ENCODE results near the gene ZSWIM7.

DNA sequence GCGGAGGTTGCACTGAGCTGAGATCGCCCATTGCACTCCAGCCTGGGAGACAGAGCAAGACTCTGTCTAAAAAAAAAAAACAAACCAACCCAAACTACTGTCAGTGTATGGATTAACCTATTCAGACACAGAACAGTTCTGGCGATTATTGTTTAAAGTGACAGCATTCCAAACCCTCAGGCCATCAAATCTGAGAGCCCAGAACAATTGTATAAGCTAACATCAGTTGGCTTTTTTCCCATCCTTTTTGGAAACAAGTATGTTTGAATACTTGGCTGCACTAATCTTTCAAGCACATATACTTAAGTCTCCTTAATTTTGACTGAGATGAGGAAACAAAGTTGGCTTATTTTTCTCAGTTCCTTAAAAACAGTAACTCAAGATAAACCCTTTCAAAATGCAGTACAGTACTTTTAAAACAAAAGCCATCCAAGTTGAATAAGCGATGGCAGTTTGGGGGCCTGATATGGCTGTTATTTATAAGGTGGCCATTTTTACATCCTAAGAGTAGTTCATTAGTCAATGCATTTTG, 1.4 kb downstream of the ZSWIM7 start:
- TF ChIP-seq, protein P1, sequence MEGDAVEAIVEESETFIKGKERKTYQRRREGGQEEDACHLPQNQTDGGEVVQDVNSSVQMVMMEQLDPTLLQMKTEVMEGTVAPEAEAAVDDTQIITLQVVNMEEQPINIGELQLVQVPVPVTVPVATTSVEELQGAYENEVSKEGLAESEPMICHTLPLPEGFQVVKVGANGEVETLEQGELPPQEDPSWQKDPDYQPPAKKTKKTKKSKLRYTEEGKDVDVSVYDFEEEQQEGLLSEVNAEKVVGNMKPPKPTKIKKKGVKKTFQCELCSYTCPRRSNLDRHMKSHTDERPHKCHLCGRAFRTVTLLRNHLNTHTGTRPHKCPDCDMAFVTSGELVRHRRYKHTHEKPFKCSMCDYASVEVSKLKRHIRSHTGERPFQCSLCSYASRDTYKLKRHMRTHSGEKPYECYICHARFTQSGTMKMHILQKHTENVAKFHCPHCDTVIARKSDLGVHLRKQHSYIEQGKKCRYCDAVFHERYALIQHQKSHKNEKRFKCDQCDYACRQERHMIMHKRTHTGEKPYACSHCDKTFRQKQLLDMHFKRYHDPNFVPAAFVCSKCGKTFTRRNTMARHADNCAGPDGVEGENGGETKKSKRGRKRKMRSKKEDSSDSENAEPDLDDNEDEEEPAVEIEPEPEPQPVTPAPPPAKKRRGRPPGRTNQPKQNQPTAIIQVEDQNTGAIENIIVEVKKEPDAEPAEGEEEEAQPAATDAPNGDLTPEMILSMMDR (IDR thresholded peaks at IDR 0.05) = no peak
- TF ChIP-seq POLR2A (IDR thresholded peaks at IDR 0.05) = no peak

All from heart left ventricle (tissue), 13 donors.